ENCODE data around the gene C2orf49.

GRCh38 chr2:105320651-105321215, 16.6 kb upstream of the C2orf49 start:
- TF ChIP-seq YY1 (IDR thresholded peaks at IDR 0.05; ENCODE audit: insufficient read depth, insufficient read length), result no peak
- no peak for TF ChIP-seq ZNF274 (IDR thresholded peaks at IDR 0.05; ENCODE audit: low read depth, low read length)

All from NT2/D1 (cell line).